ENCODE results near the gene SHANK2.

- no peak for TF ChIP-seq TCF12 (IDR thresholded peaks at IDR 0.05; ENCODE audit: low read depth)
- TF ChIP-seq REST (IDR thresholded peaks at IDR 0.05; ENCODE audit: low read depth), result no peak
- TF ChIP-seq EP300 (IDR thresholded peaks at IDR 0.05; ENCODE audit: borderline replicate concordance), result no peak
- TF ChIP-seq MAX (IDR thresholded peaks at IDR 0.05), result no peak
- TF ChIP-seq CREB1 (IDR thresholded peaks at IDR 0.05; ENCODE audit: low read depth), result no peak
- TF ChIP-seq YY1 (IDR thresholded peaks at IDR 0.05; ENCODE audit: low read depth), result no peak
- TF ChIP-seq RAD21 (IDR thresholded peaks at IDR 0.05; ENCODE audit: low read depth), result no peak
- no peak for TF ChIP-seq TEAD4 (IDR thresholded peaks at IDR 0.05)
- no peak for TF ChIP-seq NFIC (IDR thresholded peaks at IDR 0.05)
- TF ChIP-seq TAF1 (IDR thresholded peaks at IDR 0.05; ENCODE audit: low read depth), result no peak
- no peak for TF ChIP-seq ZBTB7A (IDR thresholded peaks at IDR 0.05; ENCODE audit: low read depth)
- no peak for TF ChIP-seq CEBPB (IDR thresholded peaks at IDR 0.05)
- no peak for TF ChIP-seq USF1 (IDR thresholded peaks at IDR 0.05)
- TF ChIP-seq FOXM1 (IDR thresholded peaks at IDR 0.05; ENCODE audit: borderline replicate concordance, low read depth), result no peak
Observed at GRCh38 chr11:71239581-71239980, 12.8 kb downstream of the SHANK2 start.
